A549 (cell line): ENCODE data around the gene ITGB8.

Source experiments
- POLR2A ChIP-seq: IDR thresholded peaks from 2 replicates; pipeline ENCODE4 v1.6.1; 2012; ENCODE audit warnings: mild to moderate bottlenecking, low read length
- TF ChIP-seq, protein P1 (sequence below): IDR thresholded peaks from 2 replicates; pipeline ENCODE4 v1.6.1; 2012
- TF ChIP-seq, protein P2 (sequence below): fragments of >200 bp; sonication (Bioruptor Twin); formaldehyde crosslinking; IDR thresholded peaks from 3 replicates; pipeline ENCODE4 v1.5.1; 2016

- TF ChIP-seq, protein P1, sequence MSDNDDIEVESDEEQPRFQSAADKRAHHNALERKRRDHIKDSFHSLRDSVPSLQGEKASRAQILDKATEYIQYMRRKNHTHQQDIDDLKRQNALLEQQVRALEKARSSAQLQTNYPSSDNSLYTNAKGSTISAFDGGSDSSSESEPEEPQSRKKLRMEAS = no peak
- TF ChIP-seq POLR2A = no peak
- TF ChIP-seq, protein P2, sequence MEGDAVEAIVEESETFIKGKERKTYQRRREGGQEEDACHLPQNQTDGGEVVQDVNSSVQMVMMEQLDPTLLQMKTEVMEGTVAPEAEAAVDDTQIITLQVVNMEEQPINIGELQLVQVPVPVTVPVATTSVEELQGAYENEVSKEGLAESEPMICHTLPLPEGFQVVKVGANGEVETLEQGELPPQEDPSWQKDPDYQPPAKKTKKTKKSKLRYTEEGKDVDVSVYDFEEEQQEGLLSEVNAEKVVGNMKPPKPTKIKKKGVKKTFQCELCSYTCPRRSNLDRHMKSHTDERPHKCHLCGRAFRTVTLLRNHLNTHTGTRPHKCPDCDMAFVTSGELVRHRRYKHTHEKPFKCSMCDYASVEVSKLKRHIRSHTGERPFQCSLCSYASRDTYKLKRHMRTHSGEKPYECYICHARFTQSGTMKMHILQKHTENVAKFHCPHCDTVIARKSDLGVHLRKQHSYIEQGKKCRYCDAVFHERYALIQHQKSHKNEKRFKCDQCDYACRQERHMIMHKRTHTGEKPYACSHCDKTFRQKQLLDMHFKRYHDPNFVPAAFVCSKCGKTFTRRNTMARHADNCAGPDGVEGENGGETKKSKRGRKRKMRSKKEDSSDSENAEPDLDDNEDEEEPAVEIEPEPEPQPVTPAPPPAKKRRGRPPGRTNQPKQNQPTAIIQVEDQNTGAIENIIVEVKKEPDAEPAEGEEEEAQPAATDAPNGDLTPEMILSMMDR = no peak
Measured at GRCh38 chr7:20435305-20435704, 104.6 kb downstream of the ITGB8 start.
